HEK293T (cell line): ENCODE results near the gene PIK3CB.

Experiments used
- CTCF ChIA-PET: fragments of 350-600 bp; formaldehyde crosslinking; extraction: SDS; loops from one replicate; lab custom pipeline; 2021; ENCODE audit warnings: antibody characterized with exemption, inconsistent platforms; lab: Yijun Ruan, JAX
- POLR2A ChIA-PET: fragments of 350-600 bp; formaldehyde crosslinking; extraction: SDS; loops from one replicate; lab custom pipeline; 2020; ENCODE audit warnings: antibody characterized with exemption, inconsistent platforms; lab: Yijun Ruan, JAX
- DNase-seq: peaks from one replicate; pipeline ENCODE4 v3.0.0; 2012; ENCODE audit warnings: mixed read lengths; ENCODE audit errors: extremely low spot score
- ARNT ChIP-seq: fragments of 450-650 bp; IDR thresholded peaks from 2 replicates; pipeline ENCODE4 v1.6.1; 2017; ENCODE audit warnings: mild to moderate bottlenecking
- BHLHE40 ChIP-seq: fragments of 450-650 bp; IDR thresholded peaks from 2 replicates; pipeline ENCODE4 v1.6.1; 2016; ENCODE audit warnings: mild to moderate bottlenecking, moderate library complexity, borderline replicate concordance
- CTBP1 ChIP-seq: fragments of 450-650 bp; IDR thresholded peaks from 2 replicates; pipeline ENCODE4 v1.6.1; 2016; ENCODE audit warnings: borderline replicate concordance
- ELF4 ChIP-seq: fragments of 450-650 bp; IDR thresholded peaks from 2 replicates; pipeline ENCODE4 v1.6.1; 2017; ENCODE audit warnings: antibody characterized with exemption
- FOXA1 ChIP-seq: fragments of 450-650 bp; IDR thresholded peaks from 2 replicates; pipeline ENCODE4 v1.6.1; 2016; ENCODE audit warnings: mild to moderate bottlenecking
- FOXK2 ChIP-seq: fragments of 450-650 bp; IDR thresholded peaks from 2 replicates; pipeline ENCODE4 v1.6.1; 2016; ENCODE audit warnings: mild to moderate bottlenecking
- FOXM1 ChIP-seq: fragments of 450-650 bp; IDR thresholded peaks from 2 replicates; pipeline ENCODE4 v1.6.1; 2017; ENCODE audit warnings: mild to moderate bottlenecking, borderline replicate concordance
- HDGF ChIP-seq: fragments of 450-650 bp; IDR thresholded peaks from 2 replicates; pipeline ENCODE4 v1.6.1; 2017; ENCODE audit warnings: antibody characterized with exemption, borderline replicate concordance
- L3MBTL2 ChIP-seq: fragments of 450-650 bp; conservative IDR thresholded peaks from 2 replicates; pipeline ENCODE4 v1.6.1; 2016; ENCODE audit warnings: mild to moderate bottlenecking
- LEF1 ChIP-seq: fragments of 450-650 bp; IDR thresholded peaks from 2 replicates; pipeline ENCODE4 v1.6.1; 2017; ENCODE audit warnings: mild to moderate bottlenecking, borderline replicate concordance
- NFRKB ChIP-seq: fragments of 450-650 bp; IDR thresholded peaks from 2 replicates; pipeline ENCODE4 v1.6.1; 2016; ENCODE audit warnings: mild to moderate bottlenecking, moderate library complexity
- SP1 ChIP-seq: fragments of 450-650 bp; IDR thresholded peaks from 2 replicates; pipeline ENCODE4 v1.6.1; 2017
- SUZ12 ChIP-seq: fragments of 450-650 bp; IDR thresholded peaks from 2 replicates; pipeline ENCODE4 v1.6.1; 2016; ENCODE audit warnings: mild to moderate bottlenecking
- TARDBP ChIP-seq: fragments of 450-650 bp; IDR thresholded peaks from 2 replicates; pipeline ENCODE4 v1.6.1; 2016
- ZNF384 ChIP-seq: fragments of 450-650 bp; IDR thresholded peaks from 2 replicates; pipeline ENCODE4 v1.6.1; 2016
- TF ChIP-seq, protein P1 (sequence below): fragments of 450-650 bp; IDR thresholded peaks from 2 replicates; pipeline ENCODE4 v1.6.1; 2016

Gene PIK3CB

DNA sequence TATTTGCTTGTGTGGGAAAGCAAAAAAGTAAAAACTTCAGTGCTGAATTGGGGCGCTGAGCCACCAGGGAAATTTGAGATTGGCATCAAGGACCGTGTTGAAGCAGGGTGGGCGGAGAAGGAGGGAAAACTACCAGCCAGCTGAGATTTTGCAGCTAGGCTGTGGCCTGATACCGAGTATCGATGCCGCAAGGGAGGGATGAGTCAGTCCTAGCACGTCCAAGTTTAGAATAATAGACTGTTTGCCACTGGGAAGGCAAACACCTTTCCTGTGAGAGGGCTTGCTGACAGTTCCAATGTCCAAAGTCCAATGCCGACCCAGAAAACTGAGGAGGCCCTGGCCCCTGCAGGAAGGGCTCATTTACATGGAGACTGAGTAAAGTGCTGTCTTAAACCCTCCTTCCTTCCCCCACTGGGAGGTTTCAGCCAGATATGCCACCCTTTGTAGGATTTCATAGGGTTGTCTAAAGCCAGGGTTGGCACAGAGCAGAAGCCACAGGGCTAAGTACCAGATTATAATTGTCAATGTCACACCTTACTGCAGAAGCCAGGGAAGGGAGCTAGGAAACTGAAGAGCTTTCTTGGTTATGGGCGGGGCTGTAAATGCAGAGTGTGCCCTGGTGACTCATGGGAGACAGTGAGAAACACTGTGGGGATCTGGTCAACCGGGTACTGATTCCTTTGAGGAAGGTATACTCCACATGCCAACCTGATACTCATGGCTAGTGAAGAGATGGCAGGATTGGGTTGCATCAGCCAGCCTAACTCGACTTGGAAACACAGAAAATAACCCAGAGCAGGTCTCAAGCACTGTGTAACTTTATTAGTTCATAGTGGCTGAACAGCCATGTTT, 28.4 kb upstream of the PIK3CB start:
- POLR2A ChIA-PET: interaction anchor here (1.4 kb wide), 1 partner anchor 10 kb away, joined by 3 read pairs; no protein-coding TSS in a partner anchor
- CTCF ChIA-PET: interaction anchor here (0.6 to 2.4 kb wide), 3 partner anchors 53 to 162 kb away, joined by 3 to 12 read pairs (median 4); no protein-coding TSS in a partner anchor
- TF ChIP-seq CTBP1 (no peak), HDGF (no peak), BHLHE40 (no peak), TARDBP (no peak), ELF4 (no peak), FOXK2 (no peak), FOXA1 (no peak), ZNF384 (no peak), FOXM1 (no peak), LEF1 (no peak), SP1 (no peak), SUZ12 (no peak), L3MBTL2 (no peak), ARNT (no peak), NFRKB (no peak)
- TF ChIP-seq, protein P1, sequence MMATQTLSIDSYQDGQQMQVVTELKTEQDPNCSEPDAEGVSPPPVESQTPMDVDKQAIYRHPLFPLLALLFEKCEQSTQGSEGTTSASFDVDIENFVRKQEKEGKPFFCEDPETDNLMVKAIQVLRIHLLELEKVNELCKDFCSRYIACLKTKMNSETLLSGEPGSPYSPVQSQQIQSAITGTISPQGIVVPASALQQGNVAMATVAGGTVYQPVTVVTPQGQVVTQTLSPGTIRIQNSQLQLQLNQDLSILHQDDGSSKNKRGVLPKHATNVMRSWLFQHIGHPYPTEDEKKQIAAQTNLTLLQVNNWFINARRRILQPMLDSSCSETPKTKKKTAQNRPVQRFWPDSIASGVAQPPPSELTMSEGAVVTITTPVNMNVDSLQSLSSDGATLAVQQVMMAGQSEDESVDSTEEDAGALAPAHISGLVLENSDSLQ: no peak
- DNase-seq: peak; percentile 29

DNA sequence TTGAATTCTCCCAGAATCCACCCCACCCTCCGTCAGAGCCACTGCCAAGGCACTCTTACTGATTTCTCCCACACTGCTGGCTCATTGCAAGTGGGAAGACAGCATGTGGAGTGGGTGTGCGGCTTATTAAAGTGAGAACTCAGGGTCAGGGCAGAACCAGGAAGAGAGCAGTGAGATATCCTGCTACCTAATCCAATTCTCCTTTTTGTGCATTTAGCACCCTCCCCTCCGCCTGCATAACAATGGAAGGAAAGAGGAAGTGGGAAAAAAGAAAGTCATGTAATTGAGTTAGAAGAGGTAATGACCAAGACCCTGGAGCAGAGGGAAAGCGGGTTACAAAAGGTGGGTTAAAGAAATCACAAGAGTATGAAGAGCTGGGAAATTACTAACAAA, 27.8 kb upstream of the PIK3CB start:
- no peak for DNase-seq
- POLR2A ChIA-PET: interaction anchor here (1.4 kb wide), 1 partner anchor 11 kb away, joined by 3 read pairs; no protein-coding TSS in a partner anchor
- CTCF ChIA-PET: interaction anchor here (0.6 to 2.4 kb wide), 2 partner anchors 53 to 161 kb away, joined by 4 to 12 read pairs; no protein-coding TSS in a partner anchor
- TF ChIP-seq BHLHE40: no peak
- TF ChIP-seq FOXM1: no peak
- TF ChIP-seq TARDBP: no peak

DNA sequence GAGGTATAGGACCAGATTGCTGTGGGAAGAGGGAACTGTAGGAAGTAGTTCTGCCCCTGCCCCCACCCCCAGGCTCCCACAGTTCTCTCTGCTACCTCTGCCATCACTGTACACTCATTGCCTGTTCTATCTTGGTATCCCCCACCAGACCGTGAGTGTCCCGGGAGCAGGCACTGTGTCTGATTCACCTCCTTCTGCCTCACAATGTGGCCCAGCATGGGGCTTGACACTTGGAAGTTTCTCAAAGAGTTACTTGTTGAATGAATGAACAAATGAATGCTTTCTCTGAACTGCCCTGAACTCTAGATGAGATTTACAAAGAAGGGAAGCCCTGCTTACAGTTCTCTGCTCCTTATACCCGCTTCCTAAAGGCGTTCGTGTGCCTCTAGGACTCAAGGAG, 27.1 kb upstream of the PIK3CB start:
- CTCF ChIA-PET: interaction anchor here (1.0 to 2.4 kb wide), 2 partner anchors 54 kb away, joined by 4 to 12 read pairs; no protein-coding TSS in a partner anchor
- DNase-seq: no peak
- no peak for TF ChIP-seq FOXM1
- TF ChIP-seq, protein P1: no peak
- no peak for TF ChIP-seq ARNT
- TF ChIP-seq FOXA1: no peak
- TF ChIP-seq SP1: no peak
- TF ChIP-seq HDGF: no peak
- TF ChIP-seq FOXK2: no peak
- no peak for TF ChIP-seq ELF4
- TF ChIP-seq SUZ12: no peak
- no peak for TF ChIP-seq L3MBTL2
- no peak for TF ChIP-seq TARDBP
- TF ChIP-seq CTBP1: no peak
- TF ChIP-seq LEF1: no peak
- no peak for TF ChIP-seq BHLHE40
- TF ChIP-seq ZNF384: no peak
- no peak for TF ChIP-seq NFRKB
- POLR2A ChIA-PET: interaction anchor here (0.9 to 1.4 kb wide), 2 partner anchors 16 to 54 kb away, joined by 3 to 4 read pairs; no protein-coding TSS in a partner anchor

DNA sequence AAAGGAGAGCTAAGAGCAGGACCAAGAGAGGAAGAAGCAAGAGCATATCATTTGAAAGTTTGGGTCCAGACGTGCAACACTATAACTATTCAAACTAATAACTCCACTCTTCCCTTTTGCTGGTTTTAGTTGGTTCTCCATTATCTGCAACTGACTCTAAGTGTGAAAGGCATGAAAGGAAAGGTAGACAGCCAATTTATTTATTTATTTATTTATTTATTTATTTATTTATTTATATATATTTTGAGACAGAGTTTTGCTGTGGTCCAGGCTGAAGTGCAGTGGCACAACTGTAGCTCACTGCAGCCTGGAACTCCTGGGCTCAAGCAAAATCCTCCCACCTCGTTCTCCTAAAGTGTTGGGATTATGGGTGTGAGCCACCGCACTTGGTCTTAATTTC, 22.1 kb upstream of the PIK3CB start:
- DNase-seq: no peak
- POLR2A ChIA-PET: no interaction called here
- TF ChIP-seq LEF1 (no peak), ZNF384 (no peak)
- CTCF ChIA-PET: interaction anchor here (0.5 to 1.6 kb wide), 2 partner anchors 20 to 59 kb away, joined by 3 to 5 read pairs; no protein-coding TSS in a partner anchor

DNA sequence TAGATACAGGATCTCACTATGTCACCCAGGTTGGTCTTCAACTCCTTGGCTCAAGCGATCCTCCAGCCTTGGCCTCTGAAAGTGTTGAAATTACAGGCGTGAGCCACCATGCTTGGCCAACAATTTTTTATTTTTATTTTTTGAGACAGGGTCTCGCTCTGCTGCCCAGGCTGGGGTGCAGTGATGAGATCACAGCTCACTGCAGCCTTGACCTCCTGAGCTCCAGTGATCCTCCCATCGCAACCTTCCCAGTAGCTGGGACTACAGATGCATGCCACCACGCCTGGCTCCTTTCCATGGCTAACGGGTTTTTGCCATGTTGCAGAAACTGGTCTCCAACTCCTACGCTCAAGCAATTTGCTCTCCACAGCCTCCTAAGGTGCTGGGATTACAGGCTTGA, 20.2 kb upstream of the PIK3CB start:
- TF ChIP-seq, protein P1: no peak
- TF ChIP-seq L3MBTL2: no peak
- TF ChIP-seq FOXK2: no peak
- no peak for TF ChIP-seq ZNF384
- TF ChIP-seq FOXM1: no peak
- no peak for TF ChIP-seq SP1
- TF ChIP-seq BHLHE40: no peak
- CTCF ChIA-PET: interaction anchor here (0.6 kb wide), 1 partner anchor 15 kb away, joined by 3 read pairs; no protein-coding TSS in a partner anchor
- POLR2A ChIA-PET: no interaction called here
- no peak for DNase-seq

DNA sequence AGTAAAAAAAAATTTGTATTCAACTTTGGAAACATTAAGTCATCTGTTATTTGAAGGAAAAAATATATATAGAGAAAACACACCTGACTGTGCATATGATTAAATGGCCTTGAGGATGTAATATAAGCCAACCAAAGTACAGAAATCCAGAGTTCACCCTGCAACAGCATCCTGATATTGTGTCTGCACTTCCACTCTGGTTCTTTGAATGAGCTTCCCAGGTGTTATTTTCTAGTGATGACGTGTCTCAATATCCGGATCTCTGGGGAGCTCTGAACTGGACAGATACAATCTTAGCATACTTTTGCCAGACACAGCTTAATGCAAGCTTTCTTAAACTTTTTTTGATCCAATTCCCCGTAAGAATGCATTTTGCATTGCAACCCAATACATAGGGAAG, 19.5 kb upstream of the PIK3CB start:
- no peak for DNase-seq
- ChIA-PET CTCF (interaction anchor here (0.6 kb wide), 1 partner anchor 16 kb away, joined by 3 read pairs; no protein-coding TSS in a partner anchor), POLR2A (no interaction called here)
- TF ChIP-seq ARNT (no peak), FOXM1 (no peak), SUZ12 (no peak), TARDBP (no peak), BHLHE40 (no peak), L3MBTL2 (no peak), SP1 (no peak), ELF4 (no peak), HDGF (no peak), ZNF384 (no peak), CTBP1 (no peak), FOXA1 (no peak), NFRKB (no peak), FOXK2 (no peak), LEF1 (no peak)
- TF ChIP-seq, protein P1: no peak
